ENCODE data around the gene PPP1R15B. TPM values are rescaled to one million over a fixed set of nuclear protein-coding genes. Genes with fewer than 3 reads are reported as not detected.
A peak's percentile ranks its signal among the peaks of the same experiment; 100 is the strongest.

PPP1R15B gene
- total RNA-seq (2012; rRNA removed) (14.9 and 20.3 TPM in 2 replicates), polyA plus RNA-seq (2012; rRNA removed) (14.4 and 15.0 TPM in 2 replicates), Bru-seq, nascent RNA (percentile 96 among the genes with signal in this experiment), BruChase-seq, experiment 1, labeled RNA remaining after a 6-hour chase (percentile 86 among the genes with signal in this experiment), BruChase-seq, experiment 2, labeled RNA remaining after a 2-hour chase (percentile 97 among the genes with signal in this experiment)
- 8.7 and 10.7 TPM in 2 replicates for polyA plus RNA-seq (2012; cell fraction: cytosol; rRNA removed)
- polyA plus RNA-seq (2012; cell fraction: nucleus; rRNA removed; ENCODE audit: low replicate concordance), result 6.9 and 17.1 TPM in 2 replicates
- long read RNA-seq, full-length matches to known transcripts, result 18 of 23 reads
- long read RNA-seq, partial matches to known transcripts, result 0 of 23 reads
- long read RNA-seq, other reads (novel, unspliced or antisense), result 5 of 23 reads

GRCh38 chr1:204411451-204412204 is at the start of gene PPP1R15B:
TSS of gene PPP1R15B (minus strand) at chr1:204411817. CDS start at chr1:204411411, 406 bp downstream.
- ATAC-seq (ENCODE audit: low read depth), result peak; percentile 91
- 0% methylated on average over 23 of the region's 69 CpGs; no CpG with 5 or more reads in 1 of the 2 experiments for WGBS, 2 experiments (ENCODE audit: extremely low coverage in 2 of 2, insufficient read length in 1 of 2)
- H3K4me1 ChIP-seq (ENCODE audit: control insufficient read depth, insufficient read depth, low read length), result no peaks in the 10 kb centered on the region; the same call in 1 of the 2 replicates

More at GRCh38 chr1:204411451-204412204, at the start of gene PPP1R15B:
- H4K91ac ChIP-seq (ENCODE audit: insufficient read depth, low read depth, low read length), result peak within 1 kb of the TSS; percentile 94
- peak within 1 kb of the TSS; percentile 92 to 98 for H4K8ac ChIP-seq (ENCODE audit: low read depth in 2 of 2, low read length in 2 of 2)
- peak within 1 kb of the TSS; percentile 90 for H3K18ac ChIP-seq (ENCODE audit: low read depth, low read length)
- peak within 1 kb of the TSS; percentile 97 for H3K27ac ChIP-seq (ENCODE audit: insufficient read depth, low read length)
- H3K36me3 ChIP-seq (ENCODE audit: control insufficient read depth, insufficient read depth, low read length), result peaks cover 4% of the 10 kb centered on the region
- peak within 1 kb of the TSS; percentile 99 for H3K4ac ChIP-seq (ENCODE audit: low read depth, low read length)
- peak within 1 kb of the TSS; percentile 68; the same call in 1 of the 2 replicates for H2BK20ac ChIP-seq (ENCODE audit: low read depth, low read length)
- H3K4me2 ChIP-seq (ENCODE audit: low read depth, low read length), result peak within 1 kb of the TSS; percentile 94
- peak within 1 kb of the TSS; percentile 99 for H2AK9ac ChIP-seq (replicated peaks; ENCODE audit: low read depth, low read length, poor library complexity)
- H2BK120ac ChIP-seq (ENCODE audit: low read depth, low read length), result peak within 1 kb of the TSS; percentile 90
- H3K56ac ChIP-seq (ENCODE audit: extremely low read depth, insufficient read depth, low read length), result peak within 1 kb of the TSS; percentile 99
- intact Hi-C loops (cut with micrococcal nuclease) (no loop called here), in situ Hi-C loops (cut with MboI; ENCODE audit: low sequenced_read_pairs) (no loop called here), dilution Hi-C loops (cut with HindIII; ENCODE audit: low sequenced_read_pairs, unreplicated experiment) (no loop called here)
- H2AK5ac ChIP-seq (ENCODE audit: low read depth, low read length), result peak within 1 kb of the TSS; percentile 97
- no peaks in the 10 kb centered on the region for H3K9me3 ChIP-seq (ENCODE audit: control insufficient read depth, insufficient read depth, low read length)
- H3K27me3 ChIP-seq (ENCODE audit: control insufficient read depth, insufficient read depth, low read length), result no peaks in the 10 kb centered on the region
- peak within 1 kb of the TSS; percentile 85 for H2BK15ac ChIP-seq (ENCODE audit: low read depth, low read length)
- H4K20me1 ChIP-seq (ENCODE audit: insufficient read depth, low read length), result peaks cover 48% of the 10 kb centered on the region
- peak within 1 kb of the TSS; percentile 85 for H3K4me3 ChIP-seq (ENCODE audit: insufficient read depth, low read depth, low read length)
- H3K9ac ChIP-seq (ENCODE audit: low read depth, low read length), result peak within 1 kb of the TSS; percentile 98
- no peaks in the 10 kb centered on the region for H3K9me1 ChIP-seq (ENCODE audit: insufficient read depth, low read length)
- TSS peak; percentile 62 for BruUV-seq (replicated peaks)
- TF ChIP-seq USF2 (IDR thresholded peaks at IDR 0.05; ENCODE audit: low read depth, low read length) (no peak), POLR2A (IDR thresholded peaks at IDR 0.05; ENCODE audit: low read depth, low read length) (peak; percentile 97), RAD21 (IDR thresholded peaks at IDR 0.05; ENCODE audit: low read length) (no peak), RFX5 (IDR thresholded peaks at IDR 0.05; ENCODE audit: low read depth, low read length) (no peak), FOS (IDR thresholded peaks at IDR 0.05; ENCODE audit: low read depth, low read length) (no peak; the same call in 1 of the 2 replicates), CHD1 (IDR thresholded peaks at IDR 0.05; ENCODE audit: low read depth, low read length) (peak; percentile 92), MAFK (IDR thresholded peaks at IDR 0.05; ENCODE audit: low read depth, low read length) (no peak), CEBPB (IDR thresholded peaks at IDR 0.05; ENCODE audit: low read depth, low read length) (peak; percentile 97), BHLHE40 (IDR thresholded peaks at IDR 0.05; ENCODE audit: low read depth, low read length) (peak; percentile 66; the same call in 1 of the 2 replicates), CTCF (conservative IDR thresholded peaks at IDR 0.05; ENCODE audit: low read depth, low read length) (no peak), MAZ (IDR thresholded peaks at IDR 0.05; ENCODE audit: borderline replicate concordance, low read depth, low read length) (peak; percentile 39; the same call in 1 of the 2 replicates), MXI1 (IDR thresholded peaks at IDR 0.05; ENCODE audit: borderline replicate concordance, low read depth, low read length) (peak; percentile 17; the same call in 1 of the 2 replicates)
- H2BK5ac ChIP-seq (ENCODE audit: low read depth, low read length, poor library complexity, severe bottlenecking), result peak within 1 kb of the TSS; percentile 85
- H3K23ac ChIP-seq (ENCODE audit: low read depth, low read length), result peak within 1 kb of the TSS; percentile 99
- peak within 1 kb of the TSS; percentile 100 for H3K14ac ChIP-seq (replicated peaks; ENCODE audit: low read depth, low read length)
- ChIA-PET CTCF (no interaction called here), POLR2A (ENCODE audit: unreplicated experiment) (no interaction called here)
- H4K5ac ChIP-seq (ENCODE audit: low read depth, low read length), result peak within 1 kb of the TSS; percentile 96
- H3K79me1 ChIP-seq (ENCODE audit: low read depth in 1 of 2, low read length in 2 of 2), result peaks cover 0 to 17% of the 10 kb centered on the region in 2 experiments; a peak in 1 of 4 replicates
- peak; percentile 98 for DNase-seq
- peak within 1 kb of the TSS; percentile 94 for H2AFZ ChIP-seq (replicated peaks; ENCODE audit: low read length, poor library complexity)
